GM23338 (cell line): ENCODE data around the gene PLAAT2.

Experiments
- CTCF ChIP-seq, 2 experiments: fragments of 200-600 bp in 1 of 2; sonication (generic) in 1 of 2; conservative IDR thresholded peaks; 2 replicates each; pipeline versions ENCODE4 v1.5.1 to v1.6.1; 2016 to 2017; ENCODE audit warnings: antibody characterized with exemption in 2 of 2, low read depth in 2 of 2, mild to moderate bottlenecking in 2 of 2, moderate library complexity in 1 of 2
- EZH2 ChIP-seq: fragments of 200-600 bp; sonication (generic); IDR thresholded peaks from one replicate; pipeline ENCODE4 v1.8.0; 2017; ENCODE audit warnings: antibody characterized with exemption, mild to moderate bottlenecking, low read depth; ENCODE audit not compliant: unreplicated experiment
- EZH2phosphoT487 ChIP-seq: fragments of 200-600 bp; sonication (generic); IDR thresholded peaks from one replicate; pipeline ENCODE4 v1.8.1; 2018; ENCODE audit warnings: antibody characterized with exemption; ENCODE audit not compliant: unreplicated experiment
- POLR2AphosphoS5 ChIP-seq: IDR thresholded peaks from 2 replicates; pipeline ENCODE4 v1.6.1; 2016; ENCODE audit warnings: antibody characterized with exemption, low read depth
- REST ChIP-seq: IDR thresholded peaks from one replicate; pipeline ENCODE4 v1.6.1; 2018; ENCODE audit warnings: antibody characterized with exemption; ENCODE audit not compliant: unreplicated experiment

GRCh38 chr11:63612181-63612580, 49.0 kb upstream of the PLAAT2 start:
- TF ChIP-seq POLR2AphosphoS5 (no peak), CTCF (conservative IDR thresholded peaks at IDR 0.05; ENCODE audit: low read depth in 2 of 2) (no peak), EZH2 (no peak), REST (no peak), EZH2phosphoT487 (no peak)
